C4-2B (cell line): ENCODE measurements around the gene THRAP3.

Source experiments
- ZFX ChIP-seq: fragments of 450-650 bp; IDR thresholded peaks from 2 replicates; pipeline ENCODE4 v1.6.1; 2017
- TF ChIP-seq, protein P1 (sequence below): fragments of 450-650 bp; conservative IDR thresholded peaks from 2 replicates; pipeline ENCODE4 v1.5.1; 2017; ENCODE audit warnings: mild to moderate bottlenecking

DNA sequence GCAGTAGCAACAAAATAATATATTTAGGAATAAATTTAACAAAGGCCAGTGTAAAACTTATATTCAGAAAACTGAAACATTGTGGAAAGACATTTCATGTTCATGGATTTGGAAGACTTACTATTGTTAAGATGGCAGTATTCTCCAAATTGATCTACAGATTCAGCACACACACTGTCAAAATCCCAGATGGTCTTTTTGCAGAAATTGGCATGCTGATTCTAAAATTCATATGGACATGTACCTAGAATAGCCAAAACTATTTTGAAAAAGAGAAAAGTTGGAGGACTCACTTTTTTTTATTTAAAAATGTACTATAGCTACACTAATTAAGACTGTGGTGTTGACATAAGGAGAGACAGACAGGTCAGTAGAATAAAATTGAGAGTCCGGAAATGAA, 50.0 kb downstream of the THRAP3 start:
- TF ChIP-seq, protein P1, sequence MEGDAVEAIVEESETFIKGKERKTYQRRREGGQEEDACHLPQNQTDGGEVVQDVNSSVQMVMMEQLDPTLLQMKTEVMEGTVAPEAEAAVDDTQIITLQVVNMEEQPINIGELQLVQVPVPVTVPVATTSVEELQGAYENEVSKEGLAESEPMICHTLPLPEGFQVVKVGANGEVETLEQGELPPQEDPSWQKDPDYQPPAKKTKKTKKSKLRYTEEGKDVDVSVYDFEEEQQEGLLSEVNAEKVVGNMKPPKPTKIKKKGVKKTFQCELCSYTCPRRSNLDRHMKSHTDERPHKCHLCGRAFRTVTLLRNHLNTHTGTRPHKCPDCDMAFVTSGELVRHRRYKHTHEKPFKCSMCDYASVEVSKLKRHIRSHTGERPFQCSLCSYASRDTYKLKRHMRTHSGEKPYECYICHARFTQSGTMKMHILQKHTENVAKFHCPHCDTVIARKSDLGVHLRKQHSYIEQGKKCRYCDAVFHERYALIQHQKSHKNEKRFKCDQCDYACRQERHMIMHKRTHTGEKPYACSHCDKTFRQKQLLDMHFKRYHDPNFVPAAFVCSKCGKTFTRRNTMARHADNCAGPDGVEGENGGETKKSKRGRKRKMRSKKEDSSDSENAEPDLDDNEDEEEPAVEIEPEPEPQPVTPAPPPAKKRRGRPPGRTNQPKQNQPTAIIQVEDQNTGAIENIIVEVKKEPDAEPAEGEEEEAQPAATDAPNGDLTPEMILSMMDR = no peak
- TF ChIP-seq ZFX = no peak
